NCI-H1436 (cell line): Measurements from ENCODE around the gene PTTG1IP.

Experiments
- DNase-seq: peaks from one replicate; lab custom pipeline; 2025; lab: John Stamatoyannopoulos, UW

PTTG1IP gene

DNA sequence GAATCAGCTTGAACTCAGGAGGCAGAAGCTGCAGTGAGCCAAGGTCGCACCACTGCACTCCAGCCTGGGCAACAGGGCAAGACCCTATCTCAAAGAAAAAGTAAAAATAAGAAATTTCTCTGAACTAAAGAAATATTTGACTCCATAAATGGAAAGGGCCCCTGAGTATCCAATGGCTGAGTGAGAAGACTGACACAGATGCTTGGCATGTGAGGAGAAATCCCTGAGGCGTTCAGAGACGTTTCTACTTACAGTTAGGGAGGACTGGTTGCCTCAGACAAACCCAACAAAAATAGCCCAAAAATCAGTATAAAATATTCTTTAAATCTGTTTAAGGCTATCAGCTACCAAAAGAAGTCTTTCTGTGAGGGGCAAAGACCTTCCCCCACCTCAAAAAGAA is 52.6 kb downstream of the PTTG1IP start:
- no peak for DNase-seq

DNA sequence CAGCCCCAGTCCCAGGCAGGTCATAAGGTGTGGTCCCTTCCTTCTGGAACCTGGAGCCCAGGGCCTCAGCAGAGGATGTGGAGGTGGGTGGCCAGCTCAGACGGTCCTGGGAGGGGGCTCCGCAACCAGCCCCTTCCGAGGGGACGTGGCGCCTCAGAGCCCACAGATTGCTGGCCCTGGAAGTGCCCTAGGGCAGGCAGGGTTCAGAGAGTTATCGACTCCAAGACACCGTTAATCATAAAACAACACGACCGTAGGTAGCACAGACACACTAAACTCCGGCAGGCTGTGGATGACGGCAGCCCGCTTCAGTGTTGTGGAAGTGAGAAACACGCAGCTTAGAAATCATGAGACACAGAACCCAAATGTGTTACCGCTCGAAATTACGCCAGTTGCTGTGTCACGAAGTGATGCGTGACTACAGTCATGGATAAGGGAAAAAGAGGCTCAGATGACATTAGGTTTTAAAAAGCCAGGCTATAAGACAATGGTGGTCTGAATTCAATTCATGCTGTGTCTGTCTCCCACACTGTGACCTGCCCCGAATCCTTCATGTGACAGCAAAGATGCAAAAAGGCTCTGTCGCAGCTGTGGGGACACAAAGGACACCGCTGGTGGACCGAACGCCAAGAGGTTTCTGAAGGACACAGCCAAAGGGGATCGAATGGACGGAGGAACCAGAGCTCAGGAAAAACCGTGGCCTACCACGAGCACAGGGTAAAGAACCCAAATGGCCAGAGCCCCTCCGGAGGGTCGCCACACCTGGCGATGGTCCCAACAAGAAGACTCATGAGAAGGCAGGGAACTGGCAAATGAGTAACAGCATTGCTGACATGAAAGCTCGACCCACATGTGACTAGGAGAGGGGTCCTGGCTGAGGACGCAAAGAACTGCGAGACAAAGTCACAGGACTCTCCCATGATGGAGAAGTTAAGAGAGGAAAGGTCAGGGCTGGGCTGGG is 53.9 kb downstream of the PTTG1IP start:
- no peak for DNase-seq

DNA sequence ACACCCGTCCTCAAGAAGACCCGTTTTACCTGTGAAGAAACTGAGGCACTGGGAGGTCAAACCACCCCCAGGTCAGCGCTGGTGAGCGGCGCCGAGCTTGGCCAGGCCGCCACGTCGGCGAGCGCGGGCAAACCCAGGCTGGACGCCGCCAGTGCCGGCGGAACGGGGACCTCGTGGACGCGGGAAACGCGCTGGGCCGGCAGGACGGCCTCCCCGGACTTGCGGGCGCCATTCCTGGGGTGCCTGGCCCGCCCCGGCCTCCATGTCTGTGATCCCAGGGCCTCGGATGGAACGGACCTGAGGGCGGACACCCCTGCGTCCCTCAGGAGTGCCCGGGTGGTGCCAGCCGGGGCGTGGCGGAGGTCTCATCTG is 54.9 kb downstream of the PTTG1IP start:
- DNase-seq = no peak

DNA sequence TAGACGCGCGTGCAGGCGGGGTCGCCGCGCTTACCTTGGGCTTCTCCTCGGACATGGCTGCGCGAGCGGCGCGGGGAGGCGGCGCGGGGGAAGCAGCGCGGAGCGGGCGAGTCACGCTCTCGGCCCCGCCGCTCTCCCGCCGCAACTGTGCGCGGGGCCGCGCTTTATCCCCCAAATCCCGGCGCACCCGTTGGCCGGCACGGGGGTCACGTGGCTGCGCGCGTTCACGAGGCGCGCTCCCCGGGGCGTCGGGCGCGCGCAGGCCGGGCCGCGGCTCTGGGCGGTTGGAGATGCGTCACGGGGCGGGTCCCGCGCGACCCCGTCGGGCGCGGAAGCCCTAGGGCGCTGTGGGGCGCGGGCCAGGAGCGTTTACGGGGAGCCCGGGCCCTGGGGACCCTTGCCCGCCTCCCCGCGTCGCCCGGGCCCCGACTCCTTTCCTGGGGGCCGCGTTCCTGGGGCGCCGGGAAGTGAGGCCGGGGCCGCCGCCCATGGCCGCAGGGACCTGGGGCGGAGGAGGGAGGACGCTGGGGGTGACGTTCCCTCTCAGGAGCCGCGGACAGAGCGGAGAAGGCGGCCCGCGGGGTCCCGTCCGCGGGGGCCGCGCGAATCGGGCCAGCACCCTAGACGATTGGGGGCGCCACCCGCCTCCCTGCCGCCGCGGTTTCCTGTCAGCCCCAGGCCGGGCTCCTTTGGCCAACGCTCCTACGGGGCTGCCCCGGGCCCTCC is 55.4 kb downstream of the PTTG1IP start, which contains the start of gene SUMO3:
TSS of gene SUMO3 (minus strand) at position 149 of the 726 bp plus-strand sequence. CDS start at position 55, 94 bp downstream.
- peak; percentile 80 for DNase-seq

DNA sequence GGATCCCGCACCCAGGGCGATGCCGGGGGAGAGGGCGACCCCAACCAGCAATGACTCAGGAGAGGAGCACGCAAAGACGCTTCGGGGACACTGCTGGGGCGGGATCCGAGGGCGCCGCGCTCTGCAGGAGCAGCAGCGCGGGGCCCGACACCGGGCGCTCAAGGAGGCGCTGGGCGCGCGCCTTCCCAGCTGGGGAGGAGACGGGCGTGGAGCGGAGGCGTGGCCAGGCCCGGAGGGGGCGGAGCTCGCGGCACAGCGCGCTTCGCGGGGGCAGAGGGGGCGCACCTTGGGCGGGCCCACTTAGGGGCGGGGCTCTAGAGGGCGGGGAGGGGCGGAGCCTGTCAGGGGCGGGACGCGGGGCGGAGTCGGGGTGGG is 56.0 kb downstream of the PTTG1IP start:
- DNase-seq = peak; percentile 84

DNA sequence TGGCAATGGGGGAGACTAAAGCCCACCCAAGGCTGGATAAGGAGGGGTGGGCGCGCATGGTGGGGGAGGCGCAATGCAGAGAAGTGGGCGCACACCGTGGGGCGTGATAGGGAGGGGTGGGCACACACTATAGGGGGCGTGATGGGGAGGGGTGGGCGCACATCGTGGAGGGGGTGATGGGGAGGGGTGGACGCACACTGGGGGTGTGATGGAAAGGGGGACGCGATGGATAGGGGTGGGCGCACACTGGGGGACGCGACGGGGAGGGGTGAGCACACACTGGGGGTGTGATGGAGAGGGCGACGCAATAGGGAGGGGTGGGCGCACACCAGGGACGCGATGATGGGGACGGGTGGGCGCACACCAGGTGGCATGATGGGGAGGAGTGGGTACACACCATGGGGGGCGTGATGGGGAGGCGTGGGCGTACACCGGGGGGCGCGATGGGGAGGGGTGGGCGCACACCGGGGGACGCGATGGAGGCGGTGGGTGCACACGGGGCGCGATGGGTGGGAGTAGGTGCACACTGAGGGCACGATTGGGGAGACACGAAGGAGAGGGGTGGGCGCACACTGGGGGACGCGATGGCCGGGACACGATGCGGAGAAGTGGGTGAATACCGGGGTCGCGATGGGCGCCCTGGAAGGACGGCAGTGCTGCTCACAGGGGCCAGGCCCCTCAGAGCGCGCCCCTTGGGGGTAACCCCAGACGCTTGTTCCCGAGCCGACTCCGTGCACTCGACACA is 56.6 kb downstream of the PTTG1IP start:
- DNase-seq = no peak

DNA sequence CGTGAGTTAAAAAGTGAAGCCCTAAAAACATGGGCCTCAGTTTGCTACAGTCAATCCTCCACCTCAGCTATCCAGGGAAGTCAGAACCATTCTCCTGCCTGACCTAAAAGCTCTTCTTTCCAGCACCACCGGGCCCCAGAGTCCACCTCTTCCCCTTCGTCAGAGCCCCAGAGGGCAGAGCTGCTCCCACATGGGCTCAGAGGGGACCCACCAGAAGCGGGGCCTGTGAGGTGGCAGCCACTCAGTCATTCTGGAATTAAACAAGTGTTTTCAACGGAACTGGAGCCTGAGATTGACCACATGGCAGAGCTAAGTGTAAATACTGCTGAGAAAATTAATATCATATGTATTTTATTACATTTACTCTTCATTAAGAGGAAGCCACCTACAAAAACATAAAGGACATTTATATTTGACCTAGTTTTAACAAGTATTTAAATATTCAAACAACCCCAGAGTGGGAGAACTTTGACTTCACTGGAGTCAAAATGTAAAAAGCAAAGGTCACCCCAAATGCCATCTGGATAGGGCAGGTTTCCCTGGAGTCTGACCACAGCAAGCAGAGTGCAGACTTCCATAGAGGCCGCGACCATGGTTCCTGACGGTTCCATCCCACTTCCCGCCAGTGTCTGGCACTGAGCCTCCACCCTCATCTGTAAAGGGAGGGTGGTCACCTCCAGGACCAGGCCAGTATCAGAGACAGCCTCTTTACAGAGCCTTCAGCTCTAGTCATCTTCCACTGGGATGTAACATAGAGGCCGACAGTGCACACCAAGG is 57.5 kb downstream of the PTTG1IP start:
- no peak for DNase-seq

DNA sequence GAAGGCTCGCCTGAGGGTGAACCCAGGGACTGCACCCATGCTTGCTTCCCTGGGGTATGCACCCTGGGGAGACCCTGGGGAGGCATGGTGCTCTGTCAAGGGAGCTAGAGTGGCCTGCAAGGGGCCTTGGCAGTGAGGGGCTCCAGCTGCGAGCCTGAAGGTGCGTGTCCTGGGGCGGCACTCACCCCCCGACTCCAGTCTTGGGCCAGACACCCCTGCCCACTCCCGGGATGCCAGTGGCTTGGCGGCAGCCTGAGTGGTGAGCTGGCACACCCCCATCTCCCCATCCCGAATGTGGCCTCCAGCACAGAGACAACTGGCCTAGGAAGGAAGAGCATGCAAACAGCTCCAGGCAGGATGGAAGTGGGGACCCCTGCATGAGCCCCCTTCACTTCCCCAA is 58.3 kb downstream of the PTTG1IP start:
- DNase-seq = no peak

DNA sequence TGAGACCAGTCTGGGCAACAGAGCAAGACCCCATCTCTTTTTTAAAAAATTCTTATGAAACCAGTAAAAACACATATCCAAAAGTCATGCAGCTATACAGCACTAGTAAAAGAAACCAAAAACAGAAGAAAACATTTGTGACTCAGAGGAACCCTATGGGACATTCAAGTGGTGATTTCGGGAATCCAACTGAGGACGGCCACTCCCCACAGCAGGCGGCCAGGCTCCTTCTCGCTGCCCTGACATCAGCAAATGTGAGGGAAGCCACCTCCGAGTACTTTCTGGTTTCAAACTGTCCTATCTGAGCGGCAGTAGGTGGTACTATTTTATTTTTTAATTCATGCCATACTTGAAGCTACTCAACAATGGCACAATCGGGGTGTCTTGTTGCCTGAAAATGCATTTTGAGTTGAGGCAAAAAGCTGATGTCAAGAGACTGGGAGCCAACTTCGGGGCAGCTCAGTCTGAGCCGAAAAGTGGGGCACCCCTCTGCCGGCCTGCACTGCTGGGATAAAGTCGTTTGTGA is 58.9 kb downstream of the PTTG1IP start:
- DNase-seq = no peak

DNA sequence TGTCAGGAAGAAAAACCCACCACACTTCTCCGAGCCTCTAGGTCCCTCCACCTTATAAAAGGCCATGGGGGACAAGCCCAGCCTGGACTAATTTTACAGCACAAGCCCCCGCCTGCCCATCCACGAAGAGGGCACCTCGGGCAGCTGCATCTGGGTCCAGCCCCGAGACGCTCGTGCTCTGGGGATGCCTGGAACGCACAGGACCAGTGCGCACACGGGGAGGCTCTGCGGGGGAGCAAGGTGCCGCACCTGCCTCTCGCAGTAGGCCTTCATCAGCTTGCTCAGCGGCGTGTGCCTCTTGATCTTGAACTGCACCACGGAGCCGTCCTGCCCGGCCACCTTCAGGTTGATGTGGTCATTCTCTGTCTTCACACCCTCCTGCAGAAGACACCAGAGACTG is 59.8 kb downstream of the PTTG1IP start:
- DNase-seq = no peak

DNA sequence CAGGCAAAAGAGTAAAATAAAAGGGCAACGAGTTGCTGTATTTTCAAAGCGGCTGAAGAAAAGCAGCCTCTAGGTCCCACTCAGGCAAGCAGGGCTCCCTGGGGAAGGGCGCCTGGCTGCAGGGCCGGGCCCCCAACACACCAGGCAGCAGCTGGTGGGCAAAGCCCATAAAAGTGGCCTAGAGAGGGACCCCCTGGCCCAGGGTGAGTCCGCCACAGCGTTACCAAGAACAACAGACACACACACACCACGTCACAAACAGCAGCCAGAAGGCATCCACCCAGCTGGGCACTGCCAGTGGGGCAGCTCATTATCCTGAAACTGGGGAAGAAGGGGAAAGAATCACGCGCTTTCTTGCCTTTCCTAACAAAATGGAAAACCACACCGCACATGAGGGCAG is 60.3 kb downstream of the PTTG1IP start:
- no peak for DNase-seq

DNA sequence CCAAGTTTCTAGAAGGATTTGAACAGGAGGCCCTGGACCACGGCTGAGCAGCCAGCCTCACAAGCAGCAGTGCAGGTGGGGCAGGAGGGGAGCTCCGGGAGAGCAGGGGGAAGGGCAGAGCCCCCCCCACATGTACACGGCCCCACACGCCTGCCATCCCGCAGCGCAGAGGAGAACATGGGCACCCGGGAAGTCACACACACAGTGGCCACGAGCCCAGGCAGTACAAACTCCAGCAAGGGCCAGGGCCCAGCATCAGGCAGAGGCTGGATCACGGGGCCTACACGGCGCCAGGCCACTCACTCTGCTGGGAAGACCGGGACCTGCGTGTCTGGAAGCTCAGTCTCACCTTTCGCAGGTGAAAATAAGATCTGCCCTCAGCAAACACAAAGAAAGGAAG is 60.9 kb downstream of the PTTG1IP start:
- no peak for DNase-seq

DNA sequence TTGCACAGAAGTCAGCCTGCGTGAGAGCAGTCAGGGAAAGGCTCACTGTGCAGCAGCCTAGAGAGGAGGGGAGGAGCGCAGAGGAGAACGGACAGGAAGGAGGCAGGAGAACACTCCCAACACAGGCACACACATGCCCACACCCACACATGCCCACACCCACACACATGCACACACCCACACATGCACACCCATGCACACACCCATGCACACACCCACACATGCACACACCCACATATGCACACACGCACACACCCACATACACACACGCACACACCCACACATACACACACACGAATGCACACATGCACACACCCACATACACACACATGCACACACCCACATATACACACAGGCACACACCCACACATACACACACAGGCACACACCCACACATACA is 62.7 kb downstream of the PTTG1IP start:
- no peak for DNase-seq

DNA sequence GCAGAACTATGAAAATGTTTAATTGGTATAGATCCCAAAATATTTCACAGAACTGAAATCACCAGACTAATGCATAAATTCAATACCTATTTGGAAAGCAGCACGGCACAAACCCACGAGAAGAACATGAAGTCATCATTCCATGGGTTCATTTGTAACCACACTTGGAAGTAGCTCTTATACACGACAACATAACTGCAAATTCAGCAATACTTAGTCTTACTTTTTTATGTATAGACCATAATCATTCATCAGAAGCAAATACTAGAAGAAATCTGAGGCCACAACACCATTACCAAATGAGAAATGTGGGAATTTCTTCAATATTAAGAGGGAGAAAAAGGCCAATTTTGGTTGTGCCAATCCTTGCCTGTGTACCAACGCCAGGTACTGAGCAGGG is 67.6 kb downstream of the PTTG1IP start:
- DNase-seq = no peak

DNA sequence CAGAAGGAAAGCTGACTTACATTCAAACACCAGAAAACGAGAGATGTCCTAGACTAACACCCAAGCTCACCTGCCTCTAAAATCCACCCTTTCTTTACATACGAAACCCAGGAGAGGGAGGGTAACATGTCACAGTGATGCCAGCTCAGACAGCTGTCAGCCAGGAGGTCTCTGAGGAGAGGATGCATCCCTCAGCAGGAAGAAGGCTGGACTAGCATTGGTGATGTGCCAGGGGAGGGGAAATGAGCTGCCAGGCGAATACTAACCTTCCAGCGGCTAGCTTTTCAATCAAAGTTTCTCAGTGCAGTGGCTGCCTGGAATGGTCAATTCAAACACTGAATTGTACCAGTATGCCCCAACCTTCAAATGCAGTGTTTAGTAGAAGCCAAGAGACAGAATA is 68.3 kb downstream of the PTTG1IP start:
- DNase-seq = no peak

DNA sequence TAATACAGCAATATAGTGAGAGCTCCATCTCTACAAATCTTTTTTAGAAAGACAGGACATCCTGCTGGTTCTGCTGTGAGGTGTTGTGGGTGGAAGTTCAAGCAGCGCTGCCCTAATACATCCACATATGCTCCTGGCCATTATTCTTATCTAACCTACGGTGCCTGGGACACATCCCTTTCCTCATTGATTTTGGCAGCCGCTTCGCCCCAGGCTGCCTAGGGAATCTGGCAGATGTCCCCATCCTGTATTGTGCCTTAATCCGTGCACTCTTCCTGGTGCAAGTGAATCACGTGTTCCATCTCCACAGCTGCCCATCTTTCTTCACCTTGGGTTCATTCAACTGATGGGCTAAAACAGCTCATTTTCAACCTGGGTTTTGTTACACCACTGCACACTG is 68.7 kb downstream of the PTTG1IP start:
- no peak for DNase-seq

DNA sequence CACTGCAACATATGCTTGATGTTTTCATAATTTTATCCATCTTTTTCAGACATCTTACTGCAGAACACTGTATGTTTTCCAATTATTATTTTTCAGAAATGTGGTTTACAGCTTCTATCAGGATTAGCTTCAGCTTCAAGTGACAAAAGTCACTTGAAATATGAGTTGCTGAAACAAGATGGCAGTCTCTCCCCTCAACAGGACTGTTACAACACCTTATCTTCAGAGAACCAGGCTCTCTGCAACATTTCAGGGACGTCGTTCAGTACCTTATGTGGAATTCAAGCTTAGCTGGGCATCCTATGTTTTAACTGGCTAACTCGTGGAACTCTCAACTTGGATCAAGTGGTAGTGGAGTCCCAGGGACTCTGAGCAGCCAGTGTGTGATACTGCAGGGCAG is 69.8 kb downstream of the PTTG1IP start:
- DNase-seq = no peak

DNA sequence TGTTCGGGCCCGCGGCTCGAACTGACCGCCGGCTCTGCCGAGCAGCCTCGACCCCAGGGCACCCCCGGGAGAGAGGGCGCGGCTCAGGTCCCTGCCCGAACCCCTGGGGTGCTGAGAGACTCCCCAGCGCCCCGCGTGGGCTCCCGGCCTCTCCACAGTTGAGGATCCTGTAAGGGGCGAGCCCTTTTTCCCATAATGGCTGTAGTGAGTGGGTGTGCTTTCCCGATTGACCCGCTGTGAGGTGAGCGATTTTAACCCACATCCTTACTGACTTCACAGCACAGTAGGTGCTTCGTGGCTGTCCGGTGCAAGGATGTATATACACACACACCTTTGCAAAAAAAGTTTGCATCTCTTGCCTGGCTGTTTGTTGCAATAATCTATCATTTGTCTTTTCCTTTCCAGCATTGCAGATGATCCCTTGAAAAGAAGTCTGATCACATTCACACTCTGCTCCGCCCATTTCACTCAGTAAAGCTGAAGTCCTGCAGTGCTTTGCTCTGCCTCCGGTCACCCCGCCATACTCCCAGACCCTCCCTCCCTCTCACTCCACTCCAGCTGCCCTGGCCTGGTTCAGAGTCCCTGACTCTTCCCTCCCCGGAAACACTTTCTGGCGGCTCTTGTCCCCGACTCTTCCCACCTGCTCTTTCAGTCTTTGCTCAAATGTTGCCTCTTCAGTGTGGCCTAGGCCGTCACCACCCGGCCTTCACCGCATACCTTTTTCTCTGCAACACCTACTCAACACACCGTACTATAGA is 70.9 kb downstream of the PTTG1IP start:
- no peak for DNase-seq

DNA sequence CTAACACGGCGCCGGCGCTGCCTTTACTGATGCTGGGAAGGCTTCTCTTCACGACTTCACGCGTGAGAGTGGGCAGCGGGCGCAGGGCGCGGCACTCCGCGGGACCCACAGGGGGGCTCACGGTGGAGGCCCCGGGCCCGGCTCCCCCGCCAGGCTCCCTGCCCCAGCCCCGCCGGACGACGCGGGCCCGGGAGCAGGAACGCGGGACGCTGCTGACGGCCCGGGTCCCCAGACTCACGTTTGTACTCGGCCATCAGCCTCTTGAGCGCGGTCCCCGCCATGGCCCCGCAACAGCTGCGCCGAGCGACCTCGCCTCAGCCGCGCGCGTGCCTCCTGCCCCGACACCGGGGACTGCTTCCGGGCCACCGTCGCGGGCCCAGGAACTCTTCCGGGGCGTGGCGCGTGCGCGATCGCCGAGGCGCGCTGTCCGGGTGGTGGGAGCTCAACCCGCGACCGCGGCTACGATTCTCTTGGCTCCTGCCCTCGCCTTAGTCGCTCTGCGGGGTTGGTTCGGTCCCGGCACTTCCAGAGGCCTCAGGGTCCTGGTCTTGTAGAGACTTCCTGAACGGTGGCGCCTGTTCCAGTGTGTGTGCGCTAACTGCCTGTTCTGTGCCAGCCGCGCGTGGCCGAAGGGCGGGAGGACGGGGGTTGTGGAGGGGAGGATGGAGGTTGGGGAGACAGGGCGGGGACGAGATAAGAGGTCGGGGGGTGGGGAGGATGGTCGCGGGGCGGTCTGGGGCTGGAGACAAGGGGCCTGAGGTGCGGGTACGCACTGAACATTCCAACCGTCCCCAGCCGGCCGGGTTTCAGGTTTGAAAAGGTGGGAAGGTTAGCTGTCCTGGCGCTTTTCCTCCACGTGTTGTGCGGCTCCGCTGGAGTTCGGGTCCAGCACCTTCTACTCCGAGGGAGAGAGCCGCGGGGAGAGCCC is 71.8 kb downstream of the PTTG1IP start, which contains the start of gene UBE2G2:
TSS of gene UBE2G2 (minus strand) at position 353 of the 928 bp plus-strand sequence. CDS start at position 281, 72 bp downstream.
- DNase-seq = peak; percentile 66
